Spleen (tissue), 11 donors: ENCODE data around the gene CRK. TPM values are rescaled to one million over a fixed set of nuclear protein-coding genes. Genes with fewer than 3 reads are reported as not detected.

Experiments used
- DNase-seq: peaks from one replicate; pipeline ENCODE4 v3.0.0-alpha.2; 2020
- H3K27ac ChIP-seq, 8 donors: fragments of 200-600 bp; sonication (generic) in 7 of 8; 1 replicate in 4 of 8; 2 replicates in 4 of 8; pipeline versions ENCODE4 v1.5.0 to v1.8.0; 2016 to 2021; ENCODE audit warnings: inconsistent platforms in 4 of 8, mild to moderate bottlenecking in 4 of 8, moderate library complexity in 1 of 8
- H3K27me3 ChIP-seq, 7 donors: fragments of 200-600 bp; sonication (generic) in 6 of 7; replicated peaks in 1 of 7; 1 replicate in 4 of 7; 2 replicates in 3 of 7; pipeline versions ENCODE4 v1.5.0 to v1.8.0; 2016 to 2021; ENCODE audit warnings: inconsistent platforms in 3 of 7, mild to moderate bottlenecking in 1 of 7
- H3K36me3 ChIP-seq, 6 donors: fragments of 200-600 bp; sonication (generic) in 5 of 6; 1 replicate in 4 of 6; 2 replicates in 2 of 6; pipeline versions ENCODE4 v1.5.0 to v1.8.0; 2016 to 2021; ENCODE audit warnings: inconsistent platforms in 2 of 6
- H3K4me1 ChIP-seq, 6 donors: fragments of 200-600 bp; sonication (generic) in 5 of 6; 1 replicate in 3 of 6; 2 replicates in 3 of 6; pipeline versions ENCODE4 v1.5.0 to v1.8.0; 2016 to 2021; ENCODE audit warnings: inconsistent platforms in 3 of 6
- H3K4me3 ChIP-seq, 8 donors: fragments of 200-600 bp; sonication (generic) in 7 of 8; 1 replicate in 4 of 8; 2 replicates in 4 of 8; pipeline versions ENCODE4 v1.5.0 to v1.8.0; 2016 to 2021; ENCODE audit warnings: inconsistent platforms in 4 of 8, mild to moderate bottlenecking in 4 of 8, moderate library complexity in 2 of 8
- H3K9me3 ChIP-seq, 8 donors: fragments of 200-600 bp; sonication (generic) in 7 of 8; 1 replicate in 4 of 8; 2 replicates in 4 of 8; pipeline versions ENCODE4 v1.5.0 to v1.8.0; 2016 to 2021; ENCODE audit warnings: inconsistent platforms in 4 of 8
- CTCF ChIP-seq, 11 experiments: fragments of 200-600 bp in 7 of 11; fragments of 450-650 bp in 4 of 11; sonication (generic) in 4 of 11; IDR thresholded peaks in 8 of 11; conservative IDR thresholded peaks in 3 of 11; 1 replicate in 7 of 11; 2 replicates in 4 of 11; pipeline versions ENCODE4 v1.4.0 to v1.8.0; 2016 to 2021; ENCODE audit warnings: antibody characterized with exemption in 11 of 11, inconsistent platforms in 4 of 11, mild to moderate bottlenecking in 1 of 11
- POLR2A ChIP-seq, 3 donors: fragments of 450-650 bp; IDR thresholded peaks; one replicate each; pipeline ENCODE4 v1.5.1; 2017; ENCODE audit warnings: antibody characterized with exemption in 3 of 3, mild to moderate bottlenecking in 1 of 3
- POLR2AphosphoS5 ChIP-seq, 3 donors: sonication (generic); formaldehyde crosslinking; IDR thresholded peaks; one replicate each; pipeline ENCODE4 v1.5.1; 2017; ENCODE audit warnings: antibody characterized with exemption in 3 of 3
- WGBS, 5 donors: extraction: QIAGEN DNeasy Blood & Tissue Kit in 3 of 5; methylation state at CpG; one replicate each; pipeline versions ENCODE4 v1.1.5 to v1.1.7; 2013 to 2018; 5-methylcytosine and 5-hydroxymethylcytosine counted together
- intact Hi-C: fragments of 100-400 bp; cut with DNase I; formaldehyde crosslinking; loops from one replicate; pipeline ENCODE4 v1.15.0; 2023; ENCODE audit warnings: low total_unique reads
- polyA plus RNA-seq, 3 donors: library from polyadenylated mRNA; stranded (reverse); fragments of 200-250 nt; gene quantifications; one replicate each; pipeline ENCODE4 v1.2.1, GENCODE V29; 2013
- total RNA-seq, 7 donors: library from RNA; depleted of rRNA in 3 of 7; stranded (reverse); fragments of >200 nt in 3 of 7; fragmentation: NEBNext Ultra II Directional in 4 of 7; extraction: Animal tissue kit (Norgen Biotek cat#: 25700) in 4 of 7; gene quantifications; one replicate each; pipeline versions ENCODE4 v1.1.0 to v1.2.1, GENCODE V29; 2016 to 2021
- donor health status: healthy with polysubstance abuse.
- donor health status: DM: no; HTN: no; CAD: no; lungs with moderate emphysema.
- donor health status: DM: no; HTN: no; CAD: no.
- donor health status: Bipolar disorder and iron deficiency.
- donor health status: healthy.
- donor health status: DM: no; HTN: no; CAD: no.
- donor health status: DM: yes; HTN: yes; CAD: no.

Gene CRK
- total and polyA plus RNA-seq, 10 donors, result 11.7 to 54.6 (median 43.4) TPM

- DNase-seq, result no peak
- intact Hi-C loops, result loop anchor here (10.0 kb wide), 1 partner anchor 51 kb away; the partner anchor contains the start of gene INPP5K
- 73 to 94% (median 85%) methylated on average over 7 to 8 of the region's 8 CpGs for WGBS, 5 donors
These were observed 8.2 kb upstream of the CRK start for GRCh38 chr17:1464186-1464585.

GRCh38 chr17:1462164-1463112 lies 6.4 kb upstream of the CRK start:
- no peak for DNase-seq
- 57 to 70% (median 65%) methylated on average over 33 of the region's 33 CpGs for WGBS, 5 donors
- TF ChIP-seq POLR2A (IDR thresholded peaks at IDR 0.05) (no peak), CTCF (IDR thresholded peaks at IDR 0.05 in 8 of 11, conservative IDR thresholded peaks at IDR 0.05 in 3 of 11) (no peak), POLR2AphosphoS5 (IDR thresholded peaks at IDR 0.05) (peak in 1 of 3 donors; percentile 11)
- Histone ChIP-seq H3K27me3 (peaks cover 0 to 32% (median 0%) of the 10 kb centered on the region in 7 donors), H3K36me3 (peaks cover 0 to 34% (median 11%) of the 10 kb centered on the region in 6 donors), H3K27ac (peak overlapping the region in 5 of 8 donors; percentile 10 to 73 (median 55)), H3K4me1 (peaks cover 16 to 51% (median 38%) of the 10 kb centered on the region in 6 donors), H3K9me3 (no peaks in the 10 kb centered on the region), H3K4me3 (peak overlapping the region in 1 of 8 donors; percentile 41)
- intact Hi-C loops, result loop anchor here (10.0 kb wide), 1 partner anchor 52 kb away; the partner anchor contains the start of gene INPP5K

More at GRCh38 chr17:1464186-1464585, 8.2 kb upstream of the CRK start:
- TF ChIP-seq POLR2AphosphoS5 (IDR thresholded peaks at IDR 0.05), result peak in 1 of 3 donors; percentile 32
- no peak for TF ChIP-seq POLR2A (IDR thresholded peaks at IDR 0.05)
- TF ChIP-seq CTCF (IDR thresholded peaks at IDR 0.05 in 8 of 11, conservative IDR thresholded peaks at IDR 0.05 in 3 of 11), result no peak
- peaks cover 0 to 51% (median 19%) of the 10 kb centered on the region in 6 donors for H3K36me3 ChIP-seq
- H3K4me3 ChIP-seq, result no peak overlapping the region
- peaks cover 16 to 60% (median 38%) of the 10 kb centered on the region in 6 donors for H3K4me1 ChIP-seq
- H3K27ac ChIP-seq, result no peak overlapping the region
- H3K9me3 ChIP-seq, result no peaks in the 10 kb centered on the region
- peaks cover 0 to 20% (median 0%) of the 10 kb centered on the region in 7 donors for H3K27me3 ChIP-seq

GRCh38 chr17:1461198-1461944 lies 5.3 kb upstream of the CRK start:
- Histone ChIP-seq H3K4me1 (peaks cover 22 to 62% (median 48%) of the 10 kb centered on the region in 6 donors), H3K27ac (peak overlapping the region in 2 of 8 donors; percentile 0 to 30), H3K36me3 (peaks cover 0 to 23% (median 3%) of the 10 kb centered on the region in 6 donors), H3K4me3 (no peak overlapping the region), H3K9me3 (no peaks in the 10 kb centered on the region), H3K27me3 (peaks cover 0 to 38% (median 0%) of the 10 kb centered on the region in 7 donors)
- no peak for DNase-seq
- WGBS, 5 donors, result 68 to 76% (median 72%) methylated on average over 17 to 18 of the region's 18 CpGs
- no peak for TF ChIP-seq CTCF (IDR thresholded peaks at IDR 0.05 in 8 of 11, conservative IDR thresholded peaks at IDR 0.05 in 3 of 11)
- TF ChIP-seq POLR2AphosphoS5 (IDR thresholded peaks at IDR 0.05), result peak in 1 of 3 donors; percentile 24
- TF ChIP-seq POLR2A (IDR thresholded peaks at IDR 0.05), result no peak
- intact Hi-C loops, result loop anchor here (10.0 kb wide), 1 partner anchor 53 kb away; the partner anchor contains the start of gene INPP5K
